Calu3 (cell line): Measurements from ENCODE around the gene GBF1. TPM values are rescaled to one million over a fixed set of nuclear protein-coding genes. Genes with fewer than 3 reads are reported as not detected.
A peak's percentile ranks its signal among the peaks of the same experiment; 100 is the strongest.

Experiments
- BruUV-seq: library from RNA; stranded (reverse); fragments of 400-500 nt; replicated peaks from 2 replicates; lab custom pipeline; 2021; lab: Mats Ljungman, UMichigan
- CTCF ChIA-PET: fragments of 300-600 bp; sonication (Branson Sonifier 250); formaldehyde crosslinking; loops from one replicate; lab custom pipeline; 2022; ENCODE audit warnings: antibody characterized with exemption; lab: Charles Lee
- DNase-seq: peaks from one replicate; pipeline ENCODE4 v3.0.0; 2022
- H3K27ac Mint-ChIP-seq: one replicate; pipeline ENCODE4 v1.8.0; 2022; ENCODE audit warnings: mixed read lengths; ENCODE audit not compliant: unreplicated experiment
- H3K27me3 Mint-ChIP-seq: one replicate; pipeline ENCODE4 v1.8.0; 2022; ENCODE audit warnings: mixed read lengths; ENCODE audit not compliant: unreplicated experiment
- H3K36me3 Mint-ChIP-seq: one replicate; pipeline ENCODE4 v1.8.0; 2022; ENCODE audit warnings: mild to moderate bottlenecking, moderate library complexity, mixed read lengths; ENCODE audit not compliant: insufficient read depth, unreplicated experiment
- H3K4me1 Mint-ChIP-seq: one replicate; pipeline ENCODE4 v1.8.0; 2022; ENCODE audit warnings: mild to moderate bottlenecking, low read depth, mixed read lengths; ENCODE audit not compliant: unreplicated experiment
- H3K4me3 Mint-ChIP-seq: one replicate; pipeline ENCODE4 v1.8.0; 2022; ENCODE audit warnings: mild to moderate bottlenecking, low read depth, moderate library complexity, mixed read lengths; ENCODE audit not compliant: unreplicated experiment
- H3K9me3 Mint-ChIP-seq: one replicate; pipeline ENCODE4 v1.8.0; 2022; ENCODE audit warnings: low read depth, mixed read lengths; ENCODE audit not compliant: unreplicated experiment
- intact Hi-C: fragments of 100-400 bp; cut with micrococcal nuclease; formaldehyde crosslinking; loops from one replicate; pipeline ENCODE4 v1.10.0; 2022; ENCODE audit not compliant: unreplicated experiment
- total RNA-seq: library from RNA; stranded (reverse); gene quantifications from 2 replicates; pipeline ENCODE4 v1.2.3, GENCODE V29; 2022
- TF ChIP-seq, protein P1 (sequence below): fragments of 200-600 bp; IDR thresholded peaks from one replicate; pipeline ENCODE4 v1.8.0; 2022; ENCODE audit warnings: antibody characterized with exemption; ENCODE audit not compliant: unreplicated experiment

GBF1 gene
- total RNA-seq, 1 experiment from 2014 or later, result 36.1 TPM

GRCh38 chr10:102342458-102342857 lies 97.1 kb downstream of the GBF1 start:
- BruUV-seq, result no TSS peak
- Mint-ChIP-seq H3K27me3 (no peaks in the 10 kb centered on the region), H3K36me3 (peaks cover 12% of the 10 kb centered on the region), H3K4me1 (peaks cover 13% of the 10 kb centered on the region), H3K4me3 (no peak overlapping the region), H3K9me3 (no peaks in the 10 kb centered on the region), H3K27ac (no peak overlapping the region)
- DNase-seq, result no peak
- TF ChIP-seq, protein P1, sequence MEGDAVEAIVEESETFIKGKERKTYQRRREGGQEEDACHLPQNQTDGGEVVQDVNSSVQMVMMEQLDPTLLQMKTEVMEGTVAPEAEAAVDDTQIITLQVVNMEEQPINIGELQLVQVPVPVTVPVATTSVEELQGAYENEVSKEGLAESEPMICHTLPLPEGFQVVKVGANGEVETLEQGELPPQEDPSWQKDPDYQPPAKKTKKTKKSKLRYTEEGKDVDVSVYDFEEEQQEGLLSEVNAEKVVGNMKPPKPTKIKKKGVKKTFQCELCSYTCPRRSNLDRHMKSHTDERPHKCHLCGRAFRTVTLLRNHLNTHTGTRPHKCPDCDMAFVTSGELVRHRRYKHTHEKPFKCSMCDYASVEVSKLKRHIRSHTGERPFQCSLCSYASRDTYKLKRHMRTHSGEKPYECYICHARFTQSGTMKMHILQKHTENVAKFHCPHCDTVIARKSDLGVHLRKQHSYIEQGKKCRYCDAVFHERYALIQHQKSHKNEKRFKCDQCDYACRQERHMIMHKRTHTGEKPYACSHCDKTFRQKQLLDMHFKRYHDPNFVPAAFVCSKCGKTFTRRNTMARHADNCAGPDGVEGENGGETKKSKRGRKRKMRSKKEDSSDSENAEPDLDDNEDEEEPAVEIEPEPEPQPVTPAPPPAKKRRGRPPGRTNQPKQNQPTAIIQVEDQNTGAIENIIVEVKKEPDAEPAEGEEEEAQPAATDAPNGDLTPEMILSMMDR, result no peak
- intact Hi-C loops, result no loop called here
- CTCF ChIA-PET, result interaction anchor here (1.0 kb wide), 1 partner anchor 111 kb away, joined by 3 read pairs; no protein-coding TSS in a partner anchor

DNA sequence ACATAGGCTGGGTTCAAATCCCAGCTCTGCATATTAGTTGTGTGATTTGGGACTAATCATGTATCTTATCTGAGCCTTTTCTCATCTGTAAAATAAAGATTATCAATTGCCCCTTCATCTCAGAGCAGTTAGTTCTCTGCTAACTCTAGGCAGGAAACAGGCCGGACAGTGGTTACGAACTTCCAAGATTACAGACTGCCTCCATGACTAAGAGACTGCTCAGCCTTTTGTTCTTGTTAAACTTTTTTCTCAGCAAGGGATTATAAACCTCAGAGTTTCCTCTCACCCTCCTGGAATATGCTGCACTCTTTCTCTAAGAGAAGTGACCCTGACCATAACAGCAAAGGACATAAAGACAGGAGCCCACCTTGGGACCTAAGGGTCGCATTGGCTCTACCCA lies 97.6 kb downstream of the GBF1 start:
- CTCF ChIA-PET, result interaction anchor here (1.0 kb wide), 1 partner anchor 111 kb away, joined by 3 read pairs; no protein-coding TSS in a partner anchor
- Mint-ChIP-seq H3K9me3 (no peaks in the 10 kb centered on the region), H3K4me3 (no peak overlapping the region), H3K4me1 (peaks cover 16% of the 10 kb centered on the region), H3K27me3 (no peaks in the 10 kb centered on the region), H3K27ac (no peak overlapping the region), H3K36me3 (peaks cover 13% of the 10 kb centered on the region)
- TF ChIP-seq, protein P1, result no peak
- intact Hi-C loops, result no loop called here
- no TSS peak for BruUV-seq
- DNase-seq, result no peak

DNA sequence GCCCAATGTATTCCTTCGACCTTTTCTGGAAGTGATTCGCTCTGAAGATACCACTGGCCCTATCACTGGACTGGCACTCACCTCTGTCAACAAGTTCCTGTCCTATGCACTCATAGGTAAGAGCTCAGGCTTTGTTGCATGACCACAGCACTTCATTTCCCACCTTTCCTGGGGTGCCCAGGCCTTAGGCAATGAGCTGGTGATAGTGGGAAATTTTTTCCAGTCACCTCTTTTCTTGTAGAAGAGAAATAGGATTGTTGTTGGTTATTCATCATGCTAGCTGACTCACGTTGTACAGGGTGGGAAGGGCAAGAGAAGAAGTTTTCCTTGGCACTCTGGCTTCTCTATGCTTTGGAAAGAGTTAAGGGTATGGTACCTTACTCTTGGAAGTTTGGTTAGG lies 98.7 kb downstream of the GBF1 start:
- TF ChIP-seq, protein P1, result no peak
- CTCF ChIA-PET, result no interaction called here
- H3K9me3 Mint-ChIP-seq, result no peaks in the 10 kb centered on the region
- no TSS peak for BruUV-seq
- intact Hi-C loops, result no loop called here
- H3K36me3 Mint-ChIP-seq, result peaks cover 18% of the 10 kb centered on the region
- no peak for DNase-seq
- no peaks in the 10 kb centered on the region for H3K27me3 Mint-ChIP-seq
- H3K4me1 Mint-ChIP-seq, result peaks cover 16% of the 10 kb centered on the region
- no peak overlapping the region for H3K27ac Mint-ChIP-seq
- H3K4me3 Mint-ChIP-seq, result no peak overlapping the region

DNA sequence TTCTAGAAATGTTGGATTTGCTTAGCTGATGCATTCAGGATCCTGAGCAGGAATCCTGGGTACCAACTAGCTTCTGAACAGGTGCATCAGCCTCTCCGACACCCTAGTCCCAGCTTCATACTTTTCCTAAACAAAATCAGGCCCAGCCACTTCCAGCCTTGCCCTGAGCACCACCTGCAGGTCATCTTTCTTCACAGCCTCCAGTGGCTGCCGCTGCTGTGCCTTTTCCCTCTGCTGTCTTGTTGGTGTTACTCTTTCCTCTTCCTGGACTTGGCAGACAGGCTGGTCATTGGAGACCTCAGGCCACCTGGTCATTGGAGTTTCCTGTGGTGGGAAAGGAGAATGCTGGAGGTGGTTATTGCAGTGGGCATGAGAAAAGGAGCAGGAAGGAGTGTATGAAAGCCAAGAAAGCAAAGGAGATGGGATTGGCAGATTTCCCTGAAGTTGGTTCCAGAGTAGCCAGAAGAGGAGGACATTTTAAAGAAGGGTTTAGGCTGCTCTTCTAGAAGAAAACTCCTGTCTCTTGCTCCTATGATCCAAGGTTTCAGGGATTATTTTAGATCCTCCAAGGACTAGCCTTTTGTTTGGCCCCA lies 102.0 kb downstream of the GBF1 start:
- peaks cover 30% of the 10 kb centered on the region for H3K36me3 Mint-ChIP-seq
- peak overlapping the region; percentile 23 for H3K27ac Mint-ChIP-seq
- H3K4me1 Mint-ChIP-seq, result peaks cover 15% of the 10 kb centered on the region
- BruUV-seq, result no TSS peak
- CTCF ChIA-PET, result interaction anchor here (0.6 to 2.9 kb wide), 5 partner anchors 104 to 178 kb away, joined by 3 to 60 read pairs (median 5); partner anchors contain the start of gene C10orf95
- no peaks in the 10 kb centered on the region for H3K27me3 Mint-ChIP-seq
- intact Hi-C loops, result loop anchor here (1.0 kb wide), 1 partner anchor 118 kb away; no protein-coding TSS in a partner anchor
- peak; percentile 48 for DNase-seq
- no peak overlapping the region for H3K4me3 Mint-ChIP-seq
- no peaks in the 10 kb centered on the region for H3K9me3 Mint-ChIP-seq
- TF ChIP-seq, protein P1, result peak; percentile 53
